H54 (cell line): ENCODE data around the gene PRKCA.
A peak's percentile ranks its signal among the peaks of the same experiment; 100 is the strongest.
"Not testable (repeated sequence)": the region's sequence is repeated elsewhere in the genome, so short reads cannot be mapped to it uniquely, and the experiment has no call there.

Source experiments
- DNase-seq: peaks from one replicate; pipeline ENCODE4 v3.0.0; 2011; ENCODE audit warnings: low spot score, mixed read lengths; ENCODE audit not compliant: insufficient read length
- FAIRE-seq: peaks from 3 replicates; lab custom pipeline; 2011; peaks lifted over from hg19 to GRCh38; lab: Jason Lieb, UNC
- POLR2A ChIP-seq: IDR thresholded peaks from 2 replicates; pipeline ENCODE4 v1.6.1; 2011; ENCODE audit warnings: low read depth, mild to moderate bottlenecking, low read length

PRKCA gene

DNA sequence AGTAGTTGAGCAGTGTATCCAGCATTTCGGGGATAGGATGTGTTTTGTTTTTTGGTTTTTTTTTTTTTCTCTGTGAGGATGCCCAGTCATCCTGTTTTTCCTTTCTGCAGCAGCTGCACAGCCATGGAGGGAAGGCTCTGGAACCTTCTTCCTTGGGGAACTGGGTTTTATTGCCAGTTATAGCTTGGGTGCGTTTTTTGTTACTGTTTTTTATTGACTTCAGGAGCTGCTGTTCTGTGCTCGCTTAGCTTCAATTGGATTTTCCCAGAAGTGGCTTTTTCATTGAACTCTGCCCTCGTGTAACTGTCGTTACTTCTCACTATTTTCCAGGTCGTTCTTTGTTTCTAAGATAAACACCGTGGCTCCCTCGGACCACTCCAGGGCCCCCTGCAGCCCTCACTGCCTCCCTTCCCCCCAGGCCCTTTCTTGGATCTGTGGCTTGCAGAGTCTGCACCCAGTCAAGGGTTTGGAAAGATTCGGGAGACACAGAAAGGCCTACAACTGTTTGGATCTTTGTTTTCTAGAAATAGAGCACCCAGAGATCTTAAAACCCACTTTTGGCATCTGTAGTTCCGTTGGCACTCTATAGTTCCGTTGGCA lies 412.8 kb downstream of the PRKCA start:
- TF ChIP-seq POLR2A, result no peak
- no peak for FAIRE-seq

DNA sequence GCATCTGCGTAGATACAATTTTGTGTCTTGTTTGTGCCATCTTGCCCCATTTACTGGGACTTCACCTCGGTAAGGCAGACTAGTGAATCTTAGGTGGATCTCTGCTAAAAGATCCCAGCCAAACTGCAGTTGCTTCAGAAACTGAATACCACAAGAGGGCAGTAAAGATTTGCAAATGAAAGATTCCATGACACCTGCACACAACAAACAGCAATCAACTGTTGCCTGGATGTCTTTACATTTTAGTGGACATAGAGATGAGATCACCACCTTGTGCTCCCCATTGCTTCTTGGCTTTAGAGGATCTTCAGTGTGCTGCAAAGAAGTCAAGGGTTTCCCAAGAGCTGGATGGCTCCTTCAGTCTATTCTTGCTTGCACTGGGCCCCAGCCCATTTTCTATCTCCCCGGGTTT lies 413.3 kb downstream of the PRKCA start:
- FAIRE-seq (peak; percentile 33), DNase-seq (peak; percentile 80)
- no peak for TF ChIP-seq POLR2A

More for the DNA sequence above, 412.8 kb downstream of the PRKCA start:
- DNase-seq, result no peak

DNA sequence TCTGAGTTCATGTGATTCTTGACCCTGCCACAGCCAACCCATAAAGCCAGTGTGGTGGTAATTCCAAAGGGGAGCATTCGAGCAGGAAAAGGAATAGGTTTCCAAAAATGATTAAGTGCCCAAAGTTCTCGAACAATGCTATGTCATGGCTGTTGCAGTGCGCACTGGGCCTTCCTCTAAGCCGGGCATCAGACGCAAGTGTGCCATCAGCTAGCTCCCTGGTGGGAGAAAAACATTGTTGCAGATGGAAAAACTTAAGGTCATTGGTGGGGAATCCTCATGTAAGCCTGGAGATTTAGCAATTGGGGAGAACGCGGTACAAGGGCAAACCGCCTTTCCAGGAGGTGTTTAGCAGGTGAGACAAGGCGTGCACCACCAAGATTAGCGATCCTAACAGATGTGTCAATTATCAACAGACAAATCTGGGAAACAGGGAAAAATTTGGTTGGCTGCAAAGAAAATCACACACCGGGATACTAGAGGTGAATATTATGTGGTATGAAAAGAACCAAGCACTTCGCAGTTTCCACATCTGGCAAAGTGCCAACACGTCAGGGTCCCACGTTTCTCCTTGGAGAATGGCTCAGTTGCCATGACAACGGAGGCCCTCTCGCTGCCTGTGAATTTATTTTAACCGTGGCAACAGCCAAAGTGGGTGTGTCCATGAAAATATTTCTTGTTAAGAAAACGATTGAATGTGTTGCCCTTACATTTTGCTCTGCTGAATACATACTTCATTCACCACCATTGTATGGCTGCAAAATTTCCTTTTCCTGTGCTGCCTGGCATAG lies 414.0 kb downstream of the PRKCA start:
- DNase-seq (no peak), FAIRE-seq (no peak)

DNA sequence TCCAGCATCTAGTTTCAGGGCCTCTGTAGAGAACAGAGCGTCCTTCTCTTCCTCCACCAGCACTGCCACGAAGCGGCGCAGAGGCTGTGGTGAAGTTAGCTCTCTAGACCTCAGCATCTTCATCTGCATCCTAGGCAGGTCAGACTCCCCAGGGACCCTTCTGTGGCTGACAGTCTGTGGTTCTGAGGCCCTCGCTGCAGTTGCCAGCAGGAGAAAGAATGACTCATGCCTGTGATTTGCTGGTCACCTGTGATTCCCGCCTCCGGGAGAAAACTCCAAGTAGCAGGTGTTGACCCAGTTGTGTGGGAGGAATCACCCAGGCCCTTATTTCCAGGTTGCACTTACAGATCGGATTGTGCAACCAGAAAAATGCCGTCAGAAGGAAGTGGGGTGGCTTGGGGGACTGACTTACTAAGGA lies 415.2 kb downstream of the PRKCA start:
- no peak for TF ChIP-seq POLR2A
- no peak for FAIRE-seq
- no peak for DNase-seq

More for the DNA sequence above, 414.0 kb downstream of the PRKCA start:
- TF ChIP-seq POLR2A, result no peak

DNA sequence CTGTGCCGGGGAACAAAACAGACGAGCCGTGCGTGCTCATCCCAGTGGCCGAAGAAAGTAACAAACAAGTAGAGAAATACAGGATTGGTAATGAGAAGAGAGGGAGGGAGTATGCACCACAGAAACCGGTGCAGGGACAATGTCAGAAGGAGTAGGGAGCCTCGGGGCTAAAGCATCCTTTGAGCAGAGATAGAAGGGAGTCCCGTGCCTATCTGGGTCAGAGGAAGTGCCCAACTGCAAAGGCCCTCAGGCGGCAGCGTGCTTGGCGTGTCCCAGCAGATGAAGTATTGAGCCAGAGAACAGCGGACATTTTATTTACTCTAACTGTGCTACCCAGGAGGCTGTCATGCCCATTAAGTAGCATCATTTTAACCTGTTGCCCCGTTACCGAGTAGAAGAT lies 417.6 kb downstream of the PRKCA start:
- no peak for FAIRE-seq
- no peak for DNase-seq
- TF ChIP-seq POLR2A, result no peak

DNA sequence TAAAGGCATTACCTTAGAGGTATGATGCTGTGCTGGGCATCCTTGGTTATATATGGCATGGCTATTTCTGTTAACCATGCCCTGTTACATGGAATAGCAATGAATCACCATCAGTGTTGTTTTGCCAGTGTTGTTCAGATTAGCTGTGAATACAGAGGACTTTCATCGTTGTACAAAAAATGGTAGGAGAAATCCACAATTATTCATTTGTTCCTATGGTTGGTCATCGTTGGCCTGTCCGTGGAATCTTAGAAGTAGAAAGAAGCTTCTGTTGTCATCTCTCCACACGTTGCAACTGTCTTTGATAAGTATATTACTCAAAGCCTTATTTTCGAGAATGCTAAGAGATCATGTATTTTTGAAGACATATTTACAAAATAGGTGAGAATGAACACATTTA lies 418.2 kb downstream of the PRKCA start:
- DNase-seq (no peak), FAIRE-seq (no peak)
- no peak for TF ChIP-seq POLR2A

DNA sequence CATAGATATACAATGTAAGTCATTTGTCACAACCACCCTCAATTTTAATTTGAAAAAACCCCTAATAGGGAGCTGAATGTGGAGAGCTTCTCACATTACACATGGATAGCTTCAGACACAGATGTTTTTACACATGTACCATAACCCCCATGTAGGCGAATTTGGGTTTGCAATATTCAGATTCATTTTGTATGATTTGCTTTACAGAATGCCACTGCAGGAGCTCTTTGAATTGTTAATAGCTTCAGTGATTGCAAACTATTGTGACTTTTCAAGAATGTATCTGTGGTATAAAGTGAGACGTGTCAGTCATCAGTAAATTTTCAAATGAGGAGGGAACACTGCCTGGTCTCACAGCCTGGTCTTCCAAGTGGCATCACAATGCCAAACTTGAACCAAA lies 419.9 kb downstream of the PRKCA start:
- no peak for TF ChIP-seq POLR2A
- DNase-seq (no peak), FAIRE-seq (no peak)

DNA sequence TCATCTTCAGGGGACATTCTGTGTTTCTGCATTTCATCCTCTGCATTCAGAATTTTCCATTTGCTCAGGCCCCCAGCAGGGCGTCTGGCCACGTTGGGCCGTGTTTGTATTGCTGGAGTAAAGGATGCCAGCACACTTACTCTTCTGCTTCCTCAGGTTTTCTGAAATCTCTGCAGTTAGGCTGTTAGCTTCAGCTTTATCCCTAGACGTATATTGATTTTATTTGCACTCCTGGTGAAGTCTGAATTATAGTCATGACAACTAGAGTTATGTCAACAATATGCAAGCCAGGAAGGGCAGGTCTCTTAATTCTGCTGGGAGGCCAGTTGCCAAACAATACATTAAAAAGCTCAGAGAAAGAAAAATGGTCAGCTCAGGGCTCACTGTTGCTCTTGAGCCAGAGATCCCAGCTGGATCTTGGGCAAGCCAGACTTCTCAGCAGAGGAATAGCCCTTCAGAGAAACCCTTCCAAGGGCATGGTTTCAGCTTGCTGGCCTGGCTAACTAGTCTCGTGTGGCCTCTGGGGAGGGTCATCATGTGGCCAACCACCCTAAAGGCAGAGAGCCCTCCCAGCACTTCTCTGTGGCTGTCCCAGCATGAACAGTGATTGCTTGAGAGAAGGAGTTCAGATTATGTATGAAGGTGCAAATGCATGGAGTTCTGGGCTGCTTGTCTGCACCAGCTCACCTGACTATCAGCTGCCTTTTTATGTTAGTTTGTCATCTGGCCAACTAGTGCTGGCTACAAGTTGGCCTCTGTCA lies 422.3 kb downstream of the PRKCA start:
- no peak for TF ChIP-seq POLR2A
- FAIRE-seq (no peak), DNase-seq (no peak)

DNA sequence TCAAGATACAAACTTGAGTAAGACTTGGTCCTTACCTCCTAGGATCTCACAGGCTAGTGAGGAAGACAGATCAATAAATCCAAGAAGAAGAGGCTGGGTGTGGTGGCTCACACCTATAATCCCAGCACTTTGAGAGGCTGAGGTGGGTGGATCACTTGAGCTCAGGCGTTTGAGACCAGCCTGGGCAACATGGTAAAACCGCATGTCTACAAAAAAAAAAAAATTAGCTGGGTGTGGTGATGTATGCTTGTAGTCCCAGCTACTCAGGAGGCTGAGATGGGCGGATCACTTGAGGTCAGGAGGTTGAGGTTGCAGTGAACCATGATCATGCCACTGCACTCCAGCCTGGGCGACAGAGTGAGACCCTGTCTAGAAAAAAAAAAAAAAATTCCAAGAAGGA lies 423.0 kb downstream of the PRKCA start:
- DNase-seq, FAIRE-seq: not testable (repeated sequence)

DNA sequence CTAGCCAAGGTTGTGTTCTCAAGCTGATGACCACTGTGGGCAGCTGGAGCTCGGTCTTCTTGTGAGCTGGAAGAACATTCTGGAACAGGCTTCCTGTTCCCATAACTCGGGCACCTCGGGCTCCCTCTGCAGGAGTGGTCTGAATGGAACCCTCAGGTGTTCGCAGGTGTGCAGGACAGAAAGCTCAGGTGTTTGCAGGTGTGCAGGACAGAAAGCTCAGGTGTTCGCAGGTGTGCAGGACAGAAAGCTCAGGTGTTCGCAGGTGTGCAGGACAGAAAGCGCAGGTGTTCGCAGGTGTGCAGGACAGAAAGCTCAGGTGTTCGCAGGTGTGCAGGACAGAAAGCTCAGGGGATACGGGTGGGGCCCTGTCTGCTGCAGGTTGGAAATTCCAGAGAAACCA lies 423.5 kb downstream of the PRKCA start:
- DNase-seq (no peak), FAIRE-seq (no peak)
- no peak for TF ChIP-seq POLR2A

DNA sequence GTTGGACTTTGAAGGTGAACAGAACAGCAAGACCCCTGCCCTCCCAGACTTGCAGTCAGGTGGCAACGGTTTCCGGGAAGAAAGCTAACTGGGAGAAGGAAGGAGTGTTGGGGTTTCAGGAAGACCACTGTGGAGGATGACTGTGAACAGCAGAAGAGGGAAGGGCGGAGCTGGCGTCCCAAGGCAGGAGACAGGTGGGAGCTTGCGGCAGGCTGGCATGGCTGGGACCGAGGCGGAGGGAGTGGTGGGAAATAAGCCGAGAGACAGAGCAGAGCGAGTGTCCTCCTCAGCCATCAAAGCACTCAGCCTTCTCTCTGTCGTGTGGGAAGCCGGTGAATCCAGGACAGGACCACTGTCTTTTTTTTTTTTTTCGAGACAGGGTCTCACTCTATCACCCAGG lies 424.0 kb downstream of the PRKCA start:
- no peak for FAIRE-seq
- no peak for TF ChIP-seq POLR2A
- DNase-seq, result no peak

DNA sequence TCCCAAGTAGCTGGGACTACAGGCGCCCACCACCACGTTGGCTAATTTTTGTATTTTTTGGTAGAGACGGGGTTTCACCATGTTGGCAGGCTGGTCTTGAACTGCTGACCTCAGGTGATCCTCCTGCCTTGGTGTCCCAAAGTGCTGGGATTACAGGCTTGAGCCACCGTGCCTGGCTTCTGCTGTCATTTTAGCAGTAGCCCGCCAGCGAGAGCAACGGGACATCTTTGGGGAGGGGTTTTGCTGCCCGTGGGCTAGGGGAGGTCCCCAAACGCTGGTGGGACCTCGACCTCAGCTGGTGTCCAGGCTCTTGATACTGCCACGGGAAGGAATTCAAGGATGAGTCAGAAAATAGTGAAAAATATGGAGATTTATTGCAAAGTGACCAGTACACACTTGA lies 424.4 kb downstream of the PRKCA start:
- DNase-seq, result no peak
- FAIRE-seq, result no peak
- no peak for TF ChIP-seq POLR2A

DNA sequence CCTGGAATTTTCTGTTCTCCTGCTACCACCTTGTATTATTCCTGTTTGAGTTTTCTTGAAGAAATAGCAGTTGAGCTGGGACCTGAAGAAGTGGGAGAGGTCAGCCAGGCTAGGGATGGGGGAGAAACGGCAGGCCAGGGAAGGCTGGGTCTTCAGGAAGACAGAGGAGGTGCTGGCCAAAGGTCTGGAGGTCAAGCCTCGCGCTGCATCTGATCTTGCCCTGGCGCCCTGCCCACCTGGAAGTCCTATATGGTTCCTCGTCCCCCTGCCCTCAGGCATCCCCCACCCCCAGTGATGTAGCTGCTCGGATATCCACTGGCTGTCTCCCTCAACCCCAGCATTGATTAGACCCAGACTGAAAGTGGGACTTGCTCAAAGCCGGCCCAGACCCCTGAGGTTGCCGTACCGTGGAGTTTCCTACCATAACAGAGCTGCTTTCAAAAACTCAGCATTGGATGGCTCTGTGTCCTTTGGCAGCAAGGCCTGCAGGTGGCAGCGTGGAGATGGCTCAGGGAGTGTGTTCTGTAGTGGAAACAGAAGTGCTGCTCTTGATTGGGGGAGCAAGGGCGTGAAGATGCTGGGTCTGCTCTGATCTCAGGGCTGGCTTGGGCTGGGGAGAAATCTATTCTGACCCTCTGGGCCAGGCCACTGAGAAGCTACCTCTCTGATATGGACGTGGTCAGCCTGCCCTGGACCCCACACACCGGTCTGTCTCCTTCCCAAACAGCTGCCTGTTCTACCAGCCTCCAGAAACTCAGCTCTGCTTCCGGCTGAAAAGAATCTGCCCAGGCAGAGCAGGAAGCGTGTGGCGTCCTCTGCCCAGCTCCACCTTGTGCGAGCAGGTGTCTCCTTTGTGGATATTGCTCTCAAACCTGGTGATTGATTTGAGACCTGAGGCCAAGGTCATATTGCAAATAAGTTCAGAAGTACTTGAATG lies 425.5 kb downstream of the PRKCA start:
- TF ChIP-seq POLR2A, result no peak
- DNase-seq (peak; percentile 72), FAIRE-seq (no peak)
